H1 (cell line): Measurements from ENCODE around the gene GGA1. TPM values are rescaled to one million over a fixed set of nuclear protein-coding genes. Genes with fewer than 3 reads are reported as not detected.

Experiments used
- CTCF ChIA-PET: fragments of 300-600 bp; sonication (Branson Sonifier 250); formaldehyde crosslinking; loops from one replicate; lab custom pipeline; 2021; ENCODE audit not compliant: partially characterized antibody; lab: Charles Lee
- POLR2A ChIA-PET: fragments of 300-600 bp; sonication (Branson Sonifier 250); formaldehyde crosslinking; loops from one replicate; lab custom pipeline; 2021; ENCODE audit warnings: inconsistent platforms; ENCODE audit not compliant: partially characterized antibody; lab: Charles Lee
- DNase-seq, 2 experiments: peaks; one replicate each; pipeline versions ENCODE4 v3.0.0 to v3.0.0-alpha.2; 2010 to 2022; ENCODE audit warnings: low spot score in 2 of 2, low read depth in 1 of 2, mixed read lengths in 1 of 2
- FAIRE-seq: peaks from 2 replicates; lab custom pipeline; 2011; peaks lifted over from hg19 to GRCh38; lab: Jason Lieb, UNC
- H2AFZ ChIP-seq: 2 replicates; pipeline ENCODE4 v1.8.1; 2012; ENCODE audit warnings: low read length, inconsistent platforms
- H2AK5ac ChIP-seq: 2 replicates; pipeline ENCODE4 v1.6.1; 2013; ENCODE audit warnings: low read depth, low read length
- H2BK120ac ChIP-seq: replicated peaks from 2 replicates; pipeline ENCODE3; 2013; ENCODE audit warnings: low read depth, low read length, inconsistent platforms
- H2BK12ac ChIP-seq: 2 replicates; pipeline ENCODE4 v1.6.1; 2013; ENCODE audit warnings: low read depth, low read length
- H2BK15ac ChIP-seq: 2 replicates; pipeline ENCODE4 v1.6.1; 2013; ENCODE audit warnings: low read length
- H2BK20ac ChIP-seq: 2 replicates; pipeline ENCODE4 v1.6.1; 2013; ENCODE audit warnings: low read length
- H2BK5ac ChIP-seq: 2 replicates; pipeline ENCODE4 v1.6.1; 2013; ENCODE audit warnings: low read depth, low read length
- H3K14ac ChIP-seq: 2 replicates; pipeline ENCODE4 v1.6.1; 2013; ENCODE audit warnings: inconsistent platforms; ENCODE audit not compliant: insufficient read length
- H3K18ac ChIP-seq: 2 replicates; pipeline ENCODE4 v1.6.1; 2013; ENCODE audit warnings: low read length; ENCODE audit errors: extremely low read depth
- H3K23ac ChIP-seq: 2 replicates; pipeline ENCODE4 v1.6.1; 2013; ENCODE audit warnings: inconsistent platforms; ENCODE audit not compliant: insufficient read length
- H3K23me2 ChIP-seq: 2 replicates; pipeline ENCODE4 v1.6.1; 2013; ENCODE audit warnings: low read depth, low read length
- H3K27ac ChIP-seq: 2 replicates; pipeline ENCODE4 v1.6.1; 2011; ENCODE audit warnings: low read depth, low read length, inconsistent platforms
- H3K27me3 ChIP-seq, 4 experiments: replicated peaks in 1 of 4; 1 replicate in 1 of 4; 2 replicates in 3 of 4; pipeline versions ENCODE4 v1.6.1 to v1.8.1; 2011 to 2013; ENCODE audit warnings: low read length in 3 of 4, mild to moderate bottlenecking in 3 of 4, inconsistent platforms in 2 of 4, mixed read lengths in 2 of 4, moderate library complexity in 1 of 4; ENCODE audit not compliant: control insufficient read depth in 3 of 4, insufficient read depth in 3 of 4; ENCODE audit errors: extremely low read depth in 1 of 4
- H3K36me3 ChIP-seq, 4 experiments: 2 replicates each; pipeline versions ENCODE4 v1.6.1 to v1.8.1; 2011 to 2013; ENCODE audit warnings: mild to moderate bottlenecking in 4 of 4, low read length in 3 of 4, moderate library complexity in 2 of 4, control low read depth in 1 of 4, inconsistent platforms in 1 of 4; ENCODE audit not compliant: insufficient read depth in 4 of 4, control insufficient read depth in 2 of 4
- H3K4ac ChIP-seq: replicated peaks from 2 replicates; pipeline ENCODE3; 2013; ENCODE audit warnings: low read length, low read depth, mixed read lengths, inconsistent platforms; ENCODE audit not compliant: insufficient read length
- H3K4me1 ChIP-seq, 4 experiments: replicated peaks in 1 of 4; 1 replicate in 1 of 4; 2 replicates in 3 of 4; pipeline versions ENCODE4 v1.6.1 to v1.8.1; 2011 to 2013; ENCODE audit warnings: low read length in 3 of 4, inconsistent platforms in 2 of 4, mixed read lengths in 1 of 4; ENCODE audit not compliant: insufficient read depth in 4 of 4, control insufficient read depth in 3 of 4
- H3K4me2 ChIP-seq, 2 experiments: 2 replicates each; pipeline versions ENCODE4 v1.6.1 to v1.8.1; 2011 to 2013; ENCODE audit warnings: low read depth in 2 of 2, low read length in 2 of 2, control low read depth in 1 of 2, inconsistent platforms in 1 of 2, mild to moderate bottlenecking in 1 of 2; ENCODE audit not compliant: insufficient read depth in 1 of 2
- H3K4me3 ChIP-seq, 4 experiments: fragments of 200-600, 300-600 bp in 1 of 4; sonication (generic), shearing (Covaris generic), sonication (Bioruptor Twin) in 1 of 4; 2 replicates each; pipeline versions ENCODE4 v1.5.1 to v1.8.1; 2011 to 2016; ENCODE audit warnings: low read length in 4 of 4, low read depth in 3 of 4, control low read depth in 2 of 4, inconsistent platforms in 2 of 4, mild to moderate bottlenecking in 2 of 4, mixed read lengths in 1 of 4, moderate library complexity in 1 of 4; ENCODE audit not compliant: insufficient read depth in 2 of 4; ENCODE audit errors: extremely low read depth in 1 of 4
- H3K56ac ChIP-seq: replicated peaks from 2 replicates; pipeline ENCODE3; 2013; ENCODE audit warnings: low read depth, mild to moderate bottlenecking, mixed read lengths, low read length, inconsistent platforms; ENCODE audit not compliant: insufficient read length
- H3K79me1 ChIP-seq: 2 replicates; pipeline ENCODE4 v1.6.1; 2013; ENCODE audit warnings: low read depth, low read length, control low read depth
- H3K79me2 ChIP-seq, 2 experiments: 2 replicates each; pipeline versions ENCODE4 v1.6.1 to v1.8.1; 2012 to 2013; ENCODE audit warnings: low read length in 2 of 2, mild to moderate bottlenecking in 2 of 2, inconsistent platforms in 1 of 2; ENCODE audit not compliant: insufficient read depth in 2 of 2, control insufficient read depth in 1 of 2
- H3K9ac ChIP-seq, 4 experiments: replicated peaks in 1 of 4; 1 replicate in 1 of 4; 2 replicates in 3 of 4; pipeline versions ENCODE4 v1.6.1 to v1.8.1; 2011 to 2013; ENCODE audit warnings: low read depth in 3 of 4, low read length in 3 of 4, control low read depth in 2 of 4, mild to moderate bottlenecking in 2 of 4, moderate library complexity in 2 of 4, inconsistent platforms in 1 of 4; ENCODE audit errors: extremely low read depth in 1 of 4
- H3K9me3 ChIP-seq, 2 experiments: 2 replicates each; pipeline versions ENCODE4 v1.6.1 to v1.8.1; 2012 to 2013; ENCODE audit warnings: mild to moderate bottlenecking in 2 of 2, moderate library complexity in 2 of 2, control low read depth in 1 of 2, inconsistent platforms in 1 of 2, low read depth in 1 of 2, low read length in 1 of 2, mixed read lengths in 1 of 2; ENCODE audit not compliant: insufficient read depth in 2 of 2
- H4K20me1 ChIP-seq, 2 experiments: replicated peaks in 1 of 2; 2 replicates each; pipeline versions ENCODE3 to v1.8.1; 2011 to 2013; ENCODE audit warnings: inconsistent platforms in 2 of 2, low read length in 2 of 2, mild to moderate bottlenecking in 1 of 2; ENCODE audit not compliant: insufficient read depth in 2 of 2, control insufficient read depth in 1 of 2
- H4K5ac ChIP-seq: 2 replicates; pipeline ENCODE4 v1.6.1; 2013; ENCODE audit warnings: low read length, low read depth, mixed read lengths, inconsistent platforms; ENCODE audit not compliant: insufficient read length
- H4K8ac ChIP-seq: 2 replicates; pipeline ENCODE4 v1.8.0; 2013; ENCODE audit warnings: mild to moderate bottlenecking, moderate library complexity, low read length, inconsistent platforms; ENCODE audit not compliant: insufficient read depth; ENCODE audit errors: extremely low read depth
- H4K91ac ChIP-seq: replicated peaks from 2 replicates; pipeline ENCODE3; 2013; ENCODE audit warnings: low read length, mixed read lengths, inconsistent platforms; ENCODE audit not compliant: insufficient read length
- BACH1 ChIP-seq: IDR thresholded peaks from 2 replicates; pipeline ENCODE4 v1.6.1; 2012; ENCODE audit warnings: low read length, improper control_type of control experiment
- CEBPB ChIP-seq: IDR thresholded peaks from 2 replicates; pipeline ENCODE4 v1.6.1; 2012; ENCODE audit warnings: low read depth, low read length
- EGR1 ChIP-seq: IDR thresholded peaks from 2 replicates; pipeline ENCODE4 v1.6.1; 2011; ENCODE audit warnings: low read depth, low read length, borderline replicate concordance
- EP300 ChIP-seq, 2 experiments: IDR thresholded peaks; 1 replicate in 1 of 2; 2 replicates in 1 of 2; pipeline ENCODE4 v1.6.1; 2011 to 2012; ENCODE audit warnings: low read depth in 2 of 2, low read length in 2 of 2, mild to moderate bottlenecking in 2 of 2, borderline replicate concordance in 1 of 2, inconsistent platforms in 1 of 2, moderate library complexity in 1 of 2
- EZH2 ChIP-seq: fragments of 200-600 bp; sonication (generic); IDR thresholded peaks from 2 replicates; pipeline ENCODE4 v1.7.1; 2012; ENCODE audit warnings: low read depth, mild to moderate bottlenecking, moderate library complexity, low read length, inconsistent platforms; ENCODE audit not compliant: severe bottlenecking
- NRF1 ChIP-seq: IDR thresholded peaks from 2 replicates; pipeline ENCODE4 v1.6.1; 2011; ENCODE audit warnings: mild to moderate bottlenecking, low read depth, low read length, improper control_type of control experiment
- POU5F1 ChIP-seq: IDR thresholded peaks from 2 replicates; pipeline ENCODE4 v1.6.1; 2011; ENCODE audit warnings: low read depth, mild to moderate bottlenecking, low read length, moderate library complexity
- RBBP5 ChIP-seq: IDR thresholded peaks from 2 replicates; pipeline ENCODE4 v1.7.1; 2012; ENCODE audit warnings: low read depth, mild to moderate bottlenecking, inconsistent platforms, low read length, moderate library complexity, borderline replicate concordance
- SP4 ChIP-seq: IDR thresholded peaks from 2 replicates; pipeline ENCODE4 v1.6.1; 2012; ENCODE audit warnings: low read length, inconsistent platforms
- TBP ChIP-seq: IDR thresholded peaks from 2 replicates; pipeline ENCODE4 v1.6.1; 2011; ENCODE audit warnings: low read depth, low read length, improper control_type of control experiment
- whole genome bisulfite sequencing, 2 experiments: shearing (Covaris generic) in 1 of 2; methylation state at CpG; one replicate each; pipeline versions ENCODE4 v1.1.6 to v1.1.7; 2013 to 2015; ENCODE audit warnings: low lambda C conversion rate in 2 of 2, mixed read lengths in 2 of 2, inconsistent platforms in 1 of 2, low coverage in 1 of 2, missing lambda C conversion rate in 1 of 2; ENCODE audit not compliant: insufficient replicate concordance in 2 of 2, insufficient coverage in 1 of 2, insufficient read length in 1 of 2; ENCODE audit errors: extremely low coverage in 1 of 2, missing lambda C conversion rate in 1 of 2; 5-methylcytosine and 5-hydroxymethylcytosine counted together
- polyA plus RNA-seq, 7 experiments: library from polyadenylated mRNA; depleted of rRNA in 3 of 7; stranded (reverse) in 5 of 7; unstranded in 2 of 7; fragments of >200 nt in 5 of 7; fragments of 200-250 nt in 2 of 7; gene quantifications; 1 replicate in 5 of 7; 2 replicates in 1 of 7; 4 replicates in 1 of 7; pipeline versions ENCODE4 v1.2.1 to v1.2.3, GENCODE V29; 2011 to 2013; ENCODE audit warnings: missing spikeins in 2 of 7, mixed read lengths in 2 of 7
- total RNA-seq: library from RNA; stranded (reverse); fragmentation: NEBNext Ultra II Directional; extraction: Animal tissue kit (Norgen Biotek cat#: 25700); gene quantifications from 2 replicates; pipeline ENCODE4 v1.2.1, GENCODE V29; 2021

GGA1 gene
- total and polyA plus RNA-seq, 2 of the 8 experiments (the other 6 are each of a cell fraction or from before 2014, with no cell fraction given), result 49.3 to 57.2 TPM

GRCh38 chr22:37626556-37627075 is 18.0 kb downstream of the GGA1 start:
- H3K4ac ChIP-seq, result no peak overlapping the region
- H3K14ac ChIP-seq, result no peak overlapping the region
- ChIA-PET POLR2A (interaction anchor here (1.1 to 7.6 kb wide), 9 partner anchors 8 to 123 kb away, joined by 3 to 63 read pairs (median 4); partner anchors contain the start of gene GGA1), CTCF (interaction anchor here (0.6 to 11.1 kb wide), 7 partner anchors 11 to 32 kb away, joined by 3 to 140 read pairs (median 9); partner anchors contain the start of genes PDXP and SH3BP1)
- no peak overlapping the region for H3K4me3 ChIP-seq
- no peaks in the 10 kb centered on the region for H3K27me3 ChIP-seq
- no peak overlapping the region for H2BK15ac ChIP-seq
- 90% methylated on average over 9 of the region's 13 CpGs; no CpG with 5 or more reads in 1 of the 2 experiments for WGBS, 2 experiments
- no peak overlapping the region for H2BK120ac ChIP-seq
- H3K18ac ChIP-seq, result no peak overlapping the region
- TF ChIP-seq SP4, result no peak
- no peak for TF ChIP-seq EGR1
- no peak for TF ChIP-seq TBP
- no peak for TF ChIP-seq POU5F1
- no peak for TF ChIP-seq RBBP5
- TF ChIP-seq EP300 (IDR thresholded peaks at IDR 0.05; ENCODE audit: borderline replicate concordance in 1 of 2, low read depth in 2 of 2, low read length in 2 of 2), result no peak
- TF ChIP-seq CEBPB, result no peak
- no peak for TF ChIP-seq NRF1
- no peak for TF ChIP-seq BACH1
- no peak for TF ChIP-seq EZH2
- no peak overlapping the region for H2AK5ac ChIP-seq
- H3K4me2 ChIP-seq, result no peak overlapping the region
- H2BK12ac ChIP-seq, result no peak overlapping the region
- H3K23ac ChIP-seq, result no peak overlapping the region
- H3K4me1 ChIP-seq, result peaks cover 0 to 3% (median 0%) of the 10 kb centered on the region in 4 experiments; a peak in 3 of 7 replicates
- H2BK20ac ChIP-seq, result no peak overlapping the region
- 0 out of 2 replicates have a peak, but pooled peaks cover 2% of the 10 kb centered on the region for H3K79me1 ChIP-seq
- no peak for FAIRE-seq
- no peak overlapping the region for H3K27ac ChIP-seq
- no peak overlapping the region for H4K8ac ChIP-seq
- no peak overlapping the region for H4K91ac ChIP-seq
- no peaks in the 10 kb centered on the region for H3K23me2 ChIP-seq
- H3K56ac ChIP-seq, result no peak overlapping the region
- no peak overlapping the region for H3K9ac ChIP-seq
- H3K79me2 ChIP-seq, result no peaks in the 10 kb centered on the region
- no peak overlapping the region for H2AFZ ChIP-seq
- H4K5ac ChIP-seq, result no peak overlapping the region
- no peak overlapping the region for H2BK5ac ChIP-seq
- peaks cover 0 to 6% (median 2%) of the 10 kb centered on the region in 4 experiments; a peak in 2 of 8 replicates for H3K36me3 ChIP-seq
- peaks cover 0 to 2% of the 10 kb centered on the region in 2 experiments for H4K20me1 ChIP-seq
- no peaks in the 10 kb centered on the region for H3K9me3 ChIP-seq
- DNase-seq, result no peak
